Measurements from ENCODE around the gene ARRB1. TPM values are rescaled to one million over a fixed set of nuclear protein-coding genes. Genes with fewer than 3 reads are reported as not detected.

ARRB1 gene
- total RNA-seq, 1 donor from 2014 or later: 70.8 TPM

GRCh38 chr11:75225794-75226193 is 125.7 kb downstream of the ARRB1 start:
- ATAC-seq (no peak), DNase-seq (ENCODE audit: low spot score) (no peak)
- intact Hi-C loops (cut with DNase I): no loop called here

- ATAC-seq: no peak
- intact Hi-C loops (cut with DNase I): no loop called here
- DNase-seq (ENCODE audit: low spot score): no peak
Observed at GRCh38 chr11:75223954-75224643, 127.4 kb downstream of the ARRB1 start.

- no peak for DNase-seq (ENCODE audit: low spot score)
- ATAC-seq: no peak
- intact Hi-C loops (cut with DNase I): no loop called here
Observed at GRCh38 chr11:75219869-75220268, 131.6 kb downstream of the ARRB1 start.

- ATAC-seq: no peak
- intact Hi-C loops (cut with DNase I): no loop called here
- DNase-seq (ENCODE audit: low spot score): no peak
Observed at GRCh38 chr11:75214843-75215242, 136.6 kb downstream of the ARRB1 start.

GRCh38 chr11:75214411-75214821 is 137.0 kb downstream of the ARRB1 start:
- ATAC-seq (peak; percentile 64), DNase-seq (ENCODE audit: low spot score) (peak; percentile 86)
- intact Hi-C loops (cut with DNase I): no loop called here

Small RNA genes lying within 50 kb of the gene (microRNA-seq; reads per million reads assigned to microRNA genes)
- 43.8 reads per million, percentile 45 among the genes with 10 or more reads in this experiment for gene MIR326

Other genes with a start within 250 kb of the ARRB1 start
- 81.1 TPM for gene SLCO2B1, start 200.6 kb downstream of the ARRB1 start, total RNA-seq
- gene TPBGL, start 110.9 kb downstream of the ARRB1 start, total RNA-seq: 0.31 TPM
- 1,413 TPM for gene RPS3, start 47.9 kb upstream of the ARRB1 start, total RNA-seq
- gene KLHL35, start 81.5 kb upstream of the ARRB1 start, total RNA-seq: 3.6 TPM
- gene GDPD5, start 174.3 kb upstream of the ARRB1 start, total RNA-seq: 78.5 TPM
- gene SERPINH1, start 210.6 kb upstream of the ARRB1 start, total RNA-seq: 121 TPM